Heart left ventricle (tissue), 16 donors: ENCODE measurements around the gene CDC16. TPM values are rescaled to one million over a fixed set of nuclear protein-coding genes. Genes with fewer than 3 reads are reported as not detected.

Source experiments
- ATAC-seq, 4 donors: fragments of 200-7000 bp; cut with Tn5 transposase; one replicate each; pipeline ENCODE4 v1.9.1; 2020 to 2022; ENCODE audit warnings: moderate library complexity in 4 of 4, mild to moderate bottlenecking in 3 of 4, moderate number of reproducible peaks in 1 of 4
- DNase-seq, 5 donors: peaks; one replicate each; pipeline ENCODE4 v3.0.0-alpha.2; 2020
- H3K27ac ChIP-seq, 12 donors: fragments of 200-600 bp; sonication (generic) in 4 of 12; one replicate each; pipeline versions ENCODE4 v1.5.0 to v1.8.0; 2016 to 2022; ENCODE audit warnings: mild to moderate bottlenecking in 2 of 12
- H3K27me3 ChIP-seq, 9 donors: fragments of 200-600 bp; sonication (generic) in 2 of 9; one replicate each; pipeline versions ENCODE4 v1.5.1 to v1.8.0; 2016 to 2022; ENCODE audit warnings: mild to moderate bottlenecking in 3 of 9
- H3K36me3 ChIP-seq, 9 donors: fragments of 200-600 bp; sonication (generic) in 2 of 9; one replicate each; pipeline versions ENCODE4 v1.5.0 to v1.8.0; 2018 to 2022; ENCODE audit warnings: mild to moderate bottlenecking in 2 of 9
- H3K4me1 ChIP-seq, 12 donors: fragments of 200-600 bp; sonication (generic) in 4 of 12; one replicate each; pipeline versions ENCODE4 v1.5.0 to v1.8.0; 2016 to 2022; ENCODE audit warnings: mild to moderate bottlenecking in 3 of 12
- H3K4me3 ChIP-seq, 12 donors: fragments of 200-600 bp; sonication (generic) in 4 of 12; one replicate each; pipeline versions ENCODE4 v1.5.0 to v1.8.0; 2017 to 2022; ENCODE audit warnings: mild to moderate bottlenecking in 9 of 12, moderate library complexity in 4 of 12
- H3K9me3 ChIP-seq, 12 donors: fragments of 200-600 bp; sonication (generic) in 4 of 12; one replicate each; pipeline versions ENCODE4 v1.5.0 to v1.8.0; 2016 to 2022; ENCODE audit warnings: mild to moderate bottlenecking in 1 of 12
- POLR2A ChIP-seq, 2 donors: fragments of 450-650 bp; IDR thresholded peaks; one replicate each; pipeline ENCODE4 v1.6.1; 2017; ENCODE audit warnings: antibody characterized with exemption in 2 of 2, mild to moderate bottlenecking in 2 of 2, moderate library complexity in 2 of 2
- WGBS, 4 donors: extraction: QIAGEN DNeasy Blood & Tissue Kit in 2 of 4; methylation state at CpG; one replicate each; pipeline versions ENCODE4 v1.1.5 to v1.1.7; 2013 to 2018; 5-methylcytosine and 5-hydroxymethylcytosine counted together
- intact Hi-C, 10 donors: fragments of 100-400 bp; cut with DNase I; formaldehyde crosslinking; loops; one replicate each; pipeline versions ENCODE4 v1.11.1 to v1.14.2; 2022
- polyA plus RNA-seq, 2 donors: library from polyadenylated mRNA; stranded (reverse); fragments of 200-250 nt; gene quantifications; one replicate each; pipeline ENCODE4 v1.2.3, GENCODE V29; 2013
- total RNA-seq, 9 donors: library from RNA; depleted of rRNA in 2 of 9; stranded (reverse); fragments of >200 nt in 2 of 9; fragmentation: NEBNext Ultra II Directional in 3 of 9; extraction: Animal tissue kit (Norgen Biotek cat#: 25700) in 3 of 9; gene quantifications; one replicate each; pipeline versions ENCODE4 v1.1.0 to v1.2.4, GENCODE V29; 2016 to 2023
- TF ChIP-seq, protein P1 (sequence below), 12 donors: fragments of 200-600 bp; sonication (generic) in 4 of 12; IDR thresholded peaks; one replicate each; pipeline versions ENCODE4 v1.5.0 to v1.8.0; 2018 to 2022; ENCODE audit warnings: antibody characterized with exemption in 12 of 12, mild to moderate bottlenecking in 5 of 12
- donor health status: ischemic (EF 13 %, LVEDD 7.1; RV severe dilation, severe dysfunction).
- donor health status: healthy with polysubstance abuse.
- donor health status: DM: no; HTN: yes; CAD: no.
- donor health status: DM: no; HTN: no; CAD: no.
- donor health status: ischemic (EF 25% LVEDD 6.9; RV normal size, moderate dysfunction).
- donor health status: ischemic (EF 25% LVEDD 5.7; RV mildly dilated, moderate dysfunction).
- donor health status: healthy.
- donor health status: DM: yes; HTN: yes; CAD: no.
- donor health status: ischemic (EF 35%, LVEDD 5.7; RV mildly dilated, moderate dysfunction).
- donor health status: nonischemic (EF 11% LVEDD 7.7; RV severe dilation, severe dysfunction).
- donor health status: DM: yes; HTN: yes; CAD: no.
- donor health status: PGD.
- donor health status: ischemic (EF 29% LVEDD 5.4; RV normal size, mild dysfunction).
- donor health status: nonischemic (EF 23%, LVEDD 6.1; RV moderate dilation, normal function).

CDC16 gene
- total and polyA plus RNA-seq, 11 donors = 20.0 to 41.7 (median 32.4) TPM

GRCh38 chr13:114256547-114256946 lies 21.9 kb downstream of the CDC16 start:
- H3K4me3 ChIP-seq = no peak overlapping the region
- no peaks in the 10 kb centered on the region for H3K9me3 ChIP-seq
- TF ChIP-seq, protein P1, sequence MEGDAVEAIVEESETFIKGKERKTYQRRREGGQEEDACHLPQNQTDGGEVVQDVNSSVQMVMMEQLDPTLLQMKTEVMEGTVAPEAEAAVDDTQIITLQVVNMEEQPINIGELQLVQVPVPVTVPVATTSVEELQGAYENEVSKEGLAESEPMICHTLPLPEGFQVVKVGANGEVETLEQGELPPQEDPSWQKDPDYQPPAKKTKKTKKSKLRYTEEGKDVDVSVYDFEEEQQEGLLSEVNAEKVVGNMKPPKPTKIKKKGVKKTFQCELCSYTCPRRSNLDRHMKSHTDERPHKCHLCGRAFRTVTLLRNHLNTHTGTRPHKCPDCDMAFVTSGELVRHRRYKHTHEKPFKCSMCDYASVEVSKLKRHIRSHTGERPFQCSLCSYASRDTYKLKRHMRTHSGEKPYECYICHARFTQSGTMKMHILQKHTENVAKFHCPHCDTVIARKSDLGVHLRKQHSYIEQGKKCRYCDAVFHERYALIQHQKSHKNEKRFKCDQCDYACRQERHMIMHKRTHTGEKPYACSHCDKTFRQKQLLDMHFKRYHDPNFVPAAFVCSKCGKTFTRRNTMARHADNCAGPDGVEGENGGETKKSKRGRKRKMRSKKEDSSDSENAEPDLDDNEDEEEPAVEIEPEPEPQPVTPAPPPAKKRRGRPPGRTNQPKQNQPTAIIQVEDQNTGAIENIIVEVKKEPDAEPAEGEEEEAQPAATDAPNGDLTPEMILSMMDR (IDR thresholded peaks at IDR 0.05) = no peak
- no peak for TF ChIP-seq POLR2A (IDR thresholded peaks at IDR 0.05)
- peaks cover 0 to 19% (median 1%) of the 10 kb centered on the region in 12 donors for H3K4me1 ChIP-seq
- intact Hi-C loops = no loop called here
- no peak overlapping the region for H3K27ac ChIP-seq
- DNase-seq (no peak), ATAC-seq (no peak)
- WGBS, 4 donors = 86 to 92% (median 89%) methylated on average over 1 of the region's 1 CpG
- peaks cover under 1 to 99% (median 97%) of the 10 kb centered on the region in 9 donors for H3K36me3 ChIP-seq
- no peaks in the 10 kb centered on the region for H3K27me3 ChIP-seq

DNA sequence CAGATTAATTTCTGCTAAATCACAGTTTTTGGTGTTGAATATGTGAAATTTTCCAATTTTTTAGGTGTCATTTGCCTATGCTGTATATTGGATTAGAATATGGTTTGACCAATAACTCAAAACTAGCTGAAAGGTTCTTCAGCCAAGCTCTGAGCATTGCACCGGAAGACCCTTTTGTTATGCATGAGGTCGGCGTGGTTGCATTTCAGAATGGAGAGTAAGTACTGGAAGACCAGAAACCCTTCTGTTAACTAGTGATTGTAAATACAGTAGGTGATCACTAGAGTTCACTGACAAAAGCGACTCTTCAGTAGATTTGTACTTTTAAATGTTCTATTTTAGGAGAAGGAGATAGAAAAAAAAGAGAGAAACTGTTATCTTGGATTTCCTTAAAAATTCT lies 22.3 kb downstream of the CDC16 start:
- TF ChIP-seq, protein P1 (IDR thresholded peaks at IDR 0.05) = no peak
- no peak for TF ChIP-seq POLR2A (IDR thresholded peaks at IDR 0.05)
- WGBS, 4 donors = 91 to 94% (median 92%) methylated on average over 4 of the region's 4 CpGs
- intact Hi-C loops = no loop called here
- peaks cover 0 to 100% (median 99%) of the 10 kb centered on the region in 9 donors for H3K36me3 ChIP-seq
- no peaks in the 10 kb centered on the region for H3K9me3 ChIP-seq
- ATAC-seq = no peak
- H3K27ac ChIP-seq = no peak overlapping the region
- no peaks in the 10 kb centered on the region for H3K27me3 ChIP-seq
- no peak overlapping the region for H3K4me3 ChIP-seq
- H3K4me1 ChIP-seq = peaks cover 0 to 19% (median 4%) of the 10 kb centered on the region in 12 donors
- no peak for DNase-seq

DNA sequence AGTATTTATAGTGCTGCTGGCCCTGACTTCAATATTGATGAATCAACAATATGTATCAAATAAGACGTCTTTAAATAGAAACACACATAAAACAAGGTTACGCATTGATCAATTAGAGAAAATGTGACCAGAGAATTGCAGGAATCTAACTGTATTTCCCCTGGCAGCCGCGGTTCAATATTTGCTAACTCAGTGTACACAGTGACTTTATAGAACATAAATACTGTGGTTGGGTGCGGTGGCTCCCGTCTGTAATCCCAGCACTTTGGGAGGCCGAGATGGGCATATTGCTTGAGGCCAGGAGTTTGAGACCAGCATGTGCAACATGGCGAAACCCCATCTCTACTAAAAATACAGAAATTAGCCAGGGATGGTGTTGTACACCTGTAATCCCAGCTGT lies 23.9 kb downstream of the CDC16 start:
- H3K27me3 ChIP-seq = no peaks in the 10 kb centered on the region
- intact Hi-C loops = no loop called here
- TF ChIP-seq POLR2A (IDR thresholded peaks at IDR 0.05) = no peak
- TF ChIP-seq, protein P1 (IDR thresholded peaks at IDR 0.05) = no peak
- H3K27ac ChIP-seq = no peak overlapping the region
- no peak for ATAC-seq
- no peaks in the 10 kb centered on the region for H3K9me3 ChIP-seq
- WGBS, 4 donors = 94 to 96% (median 95%) methylated on average over 8 of the region's 8 CpGs
- peaks cover 0 to 100% (median 99%) of the 10 kb centered on the region in 9 donors for H3K36me3 ChIP-seq
- H3K4me1 ChIP-seq = peaks cover 0 to 22% (median 4%) of the 10 kb centered on the region in 12 donors
- no peak overlapping the region for H3K4me3 ChIP-seq
- DNase-seq = no peak

DNA sequence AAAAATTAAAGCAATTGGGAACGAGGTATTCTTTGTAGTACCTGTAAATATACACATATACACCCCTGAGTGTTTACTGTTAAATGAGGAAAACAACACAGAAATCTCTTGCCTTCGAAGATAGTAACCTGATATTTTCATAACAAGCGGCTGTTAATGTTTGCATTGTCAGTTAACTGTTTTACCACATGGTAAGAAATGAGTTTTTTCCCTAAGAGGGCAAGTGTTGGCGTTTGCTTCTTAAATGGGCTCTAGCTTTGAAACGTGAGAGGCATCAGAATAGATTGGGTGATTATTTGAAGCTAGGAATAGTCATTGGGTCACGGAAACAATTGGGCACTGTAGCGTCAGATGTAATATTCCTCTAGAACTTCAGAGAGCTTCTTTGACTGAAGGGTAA lies 24.7 kb downstream of the CDC16 start:
- TF ChIP-seq POLR2A (IDR thresholded peaks at IDR 0.05) = no peak
- TF ChIP-seq, protein P1 (IDR thresholded peaks at IDR 0.05) = no peak
- intact Hi-C loops = no loop called here
- ATAC-seq (no peak), DNase-seq (no peak)
- peaks cover 0 to 22% (median 4%) of the 10 kb centered on the region in 12 donors for H3K4me1 ChIP-seq
- H3K27ac ChIP-seq = no peak overlapping the region
- H3K9me3 ChIP-seq = no peaks in the 10 kb centered on the region
- WGBS, 4 donors = 75 to 84% (median 80%) methylated on average over 7 of the region's 7 CpGs
- no peaks in the 10 kb centered on the region for H3K27me3 ChIP-seq
- no peak overlapping the region for H3K4me3 ChIP-seq
- peaks cover 0 to 100% (median 99%) of the 10 kb centered on the region in 9 donors for H3K36me3 ChIP-seq
